ENCODE data around the gene CDX1. TPM values are rescaled to one million over a fixed set of nuclear protein-coding genes. Genes with fewer than 3 reads are reported as not detected.

CDX1 gene
- total RNA-seq, 4 donors from 2014 or later, result not detected

GRCh38 chr5:150120617-150121447 is 45.7 kb upstream of the CDX1 start:
- H3K27ac ChIP-seq, result no peak overlapping the region
- 73 to 76% methylated on average over 11 of the region's 19 CpGs for whole genome bisulfite sequencing, 2 donors
- intact Hi-C loops (cut with DNase I), result no loop called here
- no peaks in the 10 kb centered on the region for H3K27me3 ChIP-seq
- TF ChIP-seq POLR2A (IDR thresholded peaks at IDR 0.05) (no peak), CTCF (IDR thresholded peaks at IDR 0.05) (no peak)
- no peaks in the 10 kb centered on the region for H3K4me1 ChIP-seq
- no peaks in the 10 kb centered on the region for H3K9me3 ChIP-seq
- H3K4me3 ChIP-seq, result no peak overlapping the region
- peaks cover 0 to 86% (median 0%) of the 10 kb centered on the region in 3 donors for H3K36me3 ChIP-seq
- no peak for DNase-seq

- H3K27me3 ChIP-seq, result no peaks in the 10 kb centered on the region
- no peaks in the 10 kb centered on the region for H3K9me3 ChIP-seq
- no peaks in the 10 kb centered on the region for H3K4me1 ChIP-seq
- no peak overlapping the region for H3K27ac ChIP-seq
- no peak for TF ChIP-seq POLR2A (IDR thresholded peaks at IDR 0.05)
- no peak for TF ChIP-seq CTCF (IDR thresholded peaks at IDR 0.05)
- 93% methylated on average over 13 of the region's 14 CpGs for WGBS, 2 donors
- intact Hi-C loops (cut with DNase I), result no loop called here
- no peak for DNase-seq
- H3K4me3 ChIP-seq, result no peak overlapping the region
- peaks cover 0 to 86% (median 0%) of the 10 kb centered on the region in 3 donors for H3K36me3 ChIP-seq
Observed at GRCh38 chr5:150121448-150122157, 45.0 kb upstream of the CDX1 start.

GRCh38 chr5:150122158-150122510 is 44.4 kb upstream of the CDX1 start:
- intact Hi-C loops (cut with DNase I), result no loop called here
- no peaks in the 10 kb centered on the region for H3K9me3 ChIP-seq
- no peak overlapping the region for H3K27ac ChIP-seq
- TF ChIP-seq CTCF (IDR thresholded peaks at IDR 0.05) (peak in 3 of 6 experiments; percentile 14 to 41 (median 20)), POLR2A (IDR thresholded peaks at IDR 0.05) (no peak)
- WGBS, 2 donors, result 0 to 54% methylated on average over 1 to 5 of the region's 5 CpGs
- no peaks in the 10 kb centered on the region for H3K27me3 ChIP-seq
- H3K4me3 ChIP-seq, result no peak overlapping the region
- no peaks in the 10 kb centered on the region for H3K4me1 ChIP-seq
- DNase-seq, result no peak
- peaks cover 0 to 90% (median 0%) of the 10 kb centered on the region in 3 donors for H3K36me3 ChIP-seq

- H3K27me3 ChIP-seq, result no peaks in the 10 kb centered on the region
- no peak for DNase-seq
- peaks cover 0 to 88% (median 0%) of the 10 kb centered on the region in 3 donors for H3K36me3 ChIP-seq
- 81 to 89% methylated on average over 4 to 5 of the region's 15 CpGs for WGBS, 2 donors
- no peaks in the 10 kb centered on the region for H3K9me3 ChIP-seq
- H3K4me3 ChIP-seq, result no peak overlapping the region
- TF ChIP-seq CTCF (IDR thresholded peaks at IDR 0.05) (no peak), POLR2A (IDR thresholded peaks at IDR 0.05) (no peak)
- intact Hi-C loops (cut with DNase I), result no loop called here
- no peak overlapping the region for H3K27ac ChIP-seq
- no peaks in the 10 kb centered on the region for H3K4me1 ChIP-seq
Observed at GRCh38 chr5:150122536-150123481, 43.8 kb upstream of the CDX1 start.
